Activated CD8-positive, alpha-beta memory T cell treated with anti-CD3 and anti-CD28 coated beads, Interleukin-2, amount 50 U/mL, for 1 hour (primary cell): Measurements from ENCODE around the gene SST.
"Not testable (repeated sequence)": the region's sequence is repeated elsewhere in the genome, so short reads cannot be mapped to it uniquely, and the experiment has no call there.

ENCODE experiments used
- DNase-seq: peaks from one replicate; pipeline ENCODE4 v3.0.0-alpha.2; 2020; ENCODE audit errors: extremely low read depth

Gene SST

GRCh38 chr3:187684444-187684843 lies 14.2 kb upstream of the SST start:
- DNase-seq = no peak

- DNase-seq = not testable (repeated sequence)
Observed at GRCh38 chr3:187681756-187682155, 11.6 kb upstream of the SST start.

- DNase-seq = no peak
Observed at GRCh38 chr3:187679638-187680396, 9.6 kb upstream of the SST start.

DNA sequence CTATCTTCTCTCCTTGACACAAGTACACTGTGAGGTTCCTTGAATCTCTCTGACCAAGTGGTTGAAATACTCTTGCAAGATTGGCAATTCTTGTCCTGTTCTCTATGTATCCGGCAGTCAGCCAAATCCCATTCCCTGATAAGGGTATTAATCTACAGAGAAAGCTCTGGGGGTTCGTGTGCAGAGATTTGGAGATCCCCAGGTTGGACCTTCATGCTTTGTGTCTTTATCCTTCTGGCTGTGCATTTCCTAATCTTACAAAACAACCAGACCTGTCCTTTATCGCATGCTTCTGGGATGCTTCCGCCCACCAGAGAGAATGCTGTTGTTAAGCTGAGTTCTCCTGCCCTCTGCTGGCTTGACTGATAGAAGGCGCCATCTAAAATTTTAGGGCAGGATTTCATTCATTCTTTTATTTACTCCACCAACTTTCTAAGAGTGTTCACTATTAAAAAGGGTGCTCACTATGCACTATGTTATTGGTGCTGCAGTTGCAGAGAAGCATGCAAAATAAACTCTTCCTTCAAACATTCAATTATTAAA lies 8.6 kb upstream of the SST start:
- no peak for DNase-seq

- no peak for DNase-seq
Observed at GRCh38 chr3:187677604-187678003, 7.4 kb upstream of the SST start.

DNA sequence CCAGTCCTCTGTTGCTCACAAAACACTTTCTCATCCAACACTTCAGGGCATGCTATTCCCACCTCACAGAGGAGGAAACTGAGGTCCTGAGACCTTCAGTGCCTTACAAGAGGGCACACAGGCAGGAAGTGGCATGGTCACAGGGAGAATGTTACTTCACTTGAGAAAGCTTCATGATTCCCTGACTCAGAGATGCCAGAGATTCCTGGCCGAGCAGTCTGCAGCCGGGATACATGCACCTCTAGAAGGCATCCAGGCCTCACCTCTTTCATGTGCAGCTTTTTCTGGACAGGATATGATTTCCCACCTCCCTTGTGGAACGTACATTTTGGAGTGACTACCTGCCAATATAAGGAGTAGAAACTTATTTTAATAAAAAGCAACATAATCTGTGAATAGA lies 2.8 kb upstream of the SST start:
- DNase-seq = no peak

DNA sequence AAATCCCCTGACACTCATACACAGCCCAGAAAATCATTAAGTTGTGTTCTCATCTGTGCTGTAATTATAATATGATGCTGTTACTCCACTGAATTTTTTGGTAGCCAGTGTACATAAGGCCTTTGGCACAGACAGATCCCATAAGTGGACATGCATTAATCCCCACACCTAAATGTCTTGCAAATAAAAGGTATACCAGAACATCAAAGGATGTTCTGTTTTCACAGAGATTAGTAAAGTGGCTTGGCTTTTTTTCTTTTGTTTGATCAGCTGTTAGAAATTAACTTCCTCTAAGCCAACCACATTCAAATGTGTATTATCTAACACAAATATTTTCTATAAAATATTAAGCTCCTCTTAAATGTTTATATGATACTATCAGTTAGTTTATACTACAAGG lies 2.7 kb downstream of the SST start:
- no peak for DNase-seq

DNA sequence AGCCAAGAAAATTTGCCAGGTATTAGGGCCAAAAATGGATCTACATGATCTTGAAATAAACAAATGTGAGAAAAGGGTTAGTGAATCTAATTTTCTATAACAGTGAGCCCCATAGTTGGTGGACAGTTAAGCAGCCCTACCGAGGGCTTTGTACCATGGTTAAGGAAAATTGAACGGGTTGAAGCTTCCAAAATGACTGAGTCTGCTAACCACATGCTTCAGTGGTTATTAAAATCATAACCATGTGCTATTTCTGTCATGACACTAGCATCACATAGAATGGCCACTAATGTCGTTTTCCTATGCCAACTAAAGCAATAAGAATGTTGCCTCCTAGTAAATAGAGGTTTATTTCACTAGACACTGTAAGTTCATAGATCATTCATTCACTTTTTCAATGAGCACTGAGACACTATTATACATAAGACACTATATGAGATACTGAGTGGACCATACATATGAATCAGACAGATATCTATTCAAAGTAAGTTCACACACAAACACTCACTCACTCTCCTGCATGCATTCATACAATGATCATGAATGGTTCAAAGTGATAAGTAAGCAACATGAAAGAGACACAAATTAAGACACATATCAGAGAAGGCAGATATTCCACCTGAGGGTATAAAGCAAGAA lies 4.3 kb downstream of the SST start:
- DNase-seq = no peak

DNA sequence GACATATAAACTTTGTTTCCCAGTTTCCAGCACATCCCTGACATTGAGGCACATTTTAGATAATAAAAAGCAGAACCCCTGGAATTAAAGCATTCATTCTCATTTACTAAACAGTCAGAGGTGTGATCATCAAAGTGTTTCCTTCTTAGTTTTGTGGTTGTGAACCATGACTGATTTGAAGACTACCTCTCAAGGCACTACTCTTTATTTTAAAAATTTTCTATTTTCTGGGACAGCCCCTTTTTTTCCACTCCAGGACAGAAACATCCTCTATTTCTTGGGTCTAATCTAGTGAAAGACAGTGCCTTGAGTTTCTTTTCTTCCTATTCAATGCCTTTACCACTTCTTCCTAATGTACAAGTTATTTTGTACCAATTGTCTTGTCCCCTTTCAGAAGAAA lies 5.2 kb downstream of the SST start:
- no peak for DNase-seq

DNA sequence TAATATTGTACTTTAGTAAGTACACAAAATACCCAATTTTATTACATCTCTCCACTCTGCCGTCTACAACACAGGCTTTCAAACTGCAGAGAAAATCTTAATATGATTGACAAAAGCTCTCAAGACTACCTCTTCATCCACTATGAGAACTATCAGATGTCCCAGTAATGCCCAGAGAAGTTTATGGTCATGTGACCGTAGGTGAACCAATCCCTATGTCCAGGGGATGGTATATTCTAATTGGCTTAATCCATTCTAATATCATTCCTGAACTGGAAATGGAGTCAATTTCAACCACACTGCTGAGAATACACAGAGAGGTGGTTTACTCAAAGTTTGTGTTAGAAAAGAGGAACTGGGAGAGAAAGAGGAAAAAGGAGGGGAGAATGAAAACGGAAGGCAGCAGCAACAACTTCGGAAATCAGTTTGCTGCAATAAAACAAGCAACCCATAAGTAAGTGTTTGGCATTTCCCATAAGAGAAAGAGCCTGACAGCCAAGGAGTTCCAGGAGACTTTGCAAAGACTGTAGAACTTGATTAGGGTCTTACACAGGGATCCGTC lies 7.3 kb downstream of the SST start:
- no peak for DNase-seq

- DNase-seq = no peak
Observed at GRCh38 chr3:187661267-187661666, 8.9 kb downstream of the SST start.

GRCh38 chr3:187651282-187651681 lies 18.9 kb downstream of the SST start:
- DNase-seq = no peak

DNA sequence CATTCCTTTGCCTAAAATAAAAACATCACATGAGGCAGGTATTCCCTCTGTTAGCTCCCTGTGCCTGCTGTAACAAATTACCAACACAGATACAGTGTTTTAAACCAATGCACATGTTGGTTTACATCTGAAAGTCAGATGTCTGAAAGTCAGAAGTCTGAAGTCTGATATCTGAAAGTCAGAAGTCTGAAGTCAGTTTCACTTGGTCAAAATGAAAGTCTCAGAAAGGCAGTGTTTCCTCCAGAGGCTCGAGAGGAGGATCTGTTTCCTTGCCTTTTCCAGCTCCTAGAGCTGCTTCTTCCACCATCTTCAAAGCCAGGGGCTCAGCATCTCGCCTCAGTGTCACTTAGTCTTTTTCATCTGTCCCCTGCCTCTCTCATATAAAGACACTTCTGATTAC lies 22.0 kb downstream of the SST start:
- no peak for DNase-seq

DNA sequence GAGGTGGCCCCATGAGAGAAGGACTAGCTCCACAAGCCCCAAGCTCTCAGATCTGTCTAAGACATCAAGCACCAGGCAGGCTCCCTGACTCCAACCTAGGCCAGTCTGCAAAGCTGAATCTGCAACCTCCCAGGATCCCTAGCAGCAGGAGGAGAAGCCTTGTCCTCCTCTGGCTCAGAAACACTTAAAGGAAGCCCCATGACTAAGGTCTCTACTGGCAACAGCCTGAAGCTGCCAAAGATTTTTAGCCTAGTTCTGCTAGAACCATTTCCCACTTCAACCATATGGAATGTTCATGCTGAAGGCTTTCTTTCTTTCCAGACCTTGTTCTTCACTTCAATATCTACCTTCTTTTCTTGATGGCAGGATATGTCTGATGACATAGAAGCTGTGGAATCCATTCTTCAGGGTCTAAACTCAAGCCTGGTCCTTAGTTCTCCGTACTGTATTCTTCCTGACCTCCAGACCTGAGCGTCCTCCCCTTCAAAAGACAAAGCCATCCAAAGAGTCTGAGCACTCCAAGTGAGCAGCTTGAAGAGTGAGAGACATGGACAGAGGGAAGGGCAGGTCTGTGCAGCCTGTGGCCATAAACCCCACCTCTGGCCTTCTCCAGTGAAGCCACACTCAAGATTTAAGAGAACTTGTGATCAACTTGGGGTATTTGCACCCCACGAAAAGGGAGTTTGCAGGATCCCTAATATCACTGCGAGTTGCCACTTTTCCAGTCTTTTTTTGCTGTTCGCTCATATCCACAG lies 23.1 kb downstream of the SST start:
- DNase-seq = no peak

DNA sequence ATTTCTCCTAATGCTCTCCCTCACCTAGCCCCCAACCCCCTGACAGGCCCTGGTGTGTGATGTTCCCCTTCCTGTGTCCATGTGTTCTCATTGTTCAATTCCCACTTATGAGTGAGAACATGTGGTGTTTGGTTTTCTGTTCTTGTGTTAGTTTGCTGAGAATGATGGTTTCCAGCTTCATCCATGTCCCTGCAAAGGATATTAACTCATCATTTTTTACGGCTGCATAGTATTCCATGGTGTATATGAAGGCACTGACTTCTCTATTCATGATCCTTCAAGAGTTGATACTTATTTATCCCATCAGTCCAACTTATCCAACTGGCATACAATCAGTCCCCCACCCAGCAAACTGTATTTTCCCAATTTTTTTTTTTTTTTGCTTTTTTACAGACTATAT lies 24.8 kb downstream of the SST start:
- not testable (repeated sequence) for DNase-seq

DNA sequence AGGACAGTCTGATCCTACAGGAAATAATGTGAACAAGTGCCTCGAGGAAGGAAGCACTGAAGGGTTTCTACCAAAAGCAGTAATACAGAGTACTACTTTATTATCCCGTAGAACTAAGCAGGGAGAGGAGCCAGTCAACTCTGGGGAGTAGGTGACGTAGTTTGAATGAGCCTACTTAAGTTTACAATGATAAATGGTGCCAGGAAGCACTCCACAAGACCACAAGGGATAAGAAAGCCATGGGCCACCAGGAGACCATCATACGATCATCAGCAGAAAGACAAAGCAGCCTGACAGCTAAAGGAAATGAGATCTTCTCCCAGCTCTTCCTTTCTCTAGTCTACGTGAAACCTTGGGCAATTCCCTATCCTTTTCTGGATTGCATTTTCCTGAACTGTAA lies 27.3 kb downstream of the SST start:
- no peak for DNase-seq

DNA sequence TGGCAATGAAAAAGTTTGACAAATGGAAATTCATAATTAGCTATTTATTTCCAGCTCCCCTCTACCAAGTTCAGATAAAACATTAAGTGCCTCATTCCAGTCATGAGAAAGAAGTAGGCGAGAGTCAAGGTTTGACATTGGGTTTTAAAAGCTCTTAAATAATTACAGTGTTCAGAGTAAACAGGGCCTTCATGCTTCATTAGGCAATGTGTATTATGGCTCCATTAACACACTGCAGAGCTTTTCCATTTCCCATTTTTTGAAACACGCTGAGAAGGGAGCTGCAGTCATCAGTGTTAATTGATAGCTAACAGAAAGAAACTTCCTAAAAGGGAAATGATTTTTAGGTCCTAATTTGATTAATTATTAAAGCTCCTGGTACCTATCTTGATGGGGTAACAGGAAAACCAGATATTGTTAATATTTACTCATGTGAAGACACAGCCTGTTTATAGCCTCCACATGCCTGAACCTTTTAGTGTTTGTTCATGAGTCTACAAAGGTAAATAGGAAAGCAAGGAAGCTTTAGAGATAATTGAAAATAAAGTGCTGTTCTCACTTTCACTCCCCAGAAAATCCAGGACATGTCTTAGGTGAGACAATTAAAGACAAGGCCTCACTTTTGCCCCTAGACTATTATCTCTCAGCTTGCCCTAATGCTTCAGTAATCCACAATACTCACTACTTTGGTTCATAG lies 28.7 kb downstream of the SST start:
- no peak for DNase-seq

DNA sequence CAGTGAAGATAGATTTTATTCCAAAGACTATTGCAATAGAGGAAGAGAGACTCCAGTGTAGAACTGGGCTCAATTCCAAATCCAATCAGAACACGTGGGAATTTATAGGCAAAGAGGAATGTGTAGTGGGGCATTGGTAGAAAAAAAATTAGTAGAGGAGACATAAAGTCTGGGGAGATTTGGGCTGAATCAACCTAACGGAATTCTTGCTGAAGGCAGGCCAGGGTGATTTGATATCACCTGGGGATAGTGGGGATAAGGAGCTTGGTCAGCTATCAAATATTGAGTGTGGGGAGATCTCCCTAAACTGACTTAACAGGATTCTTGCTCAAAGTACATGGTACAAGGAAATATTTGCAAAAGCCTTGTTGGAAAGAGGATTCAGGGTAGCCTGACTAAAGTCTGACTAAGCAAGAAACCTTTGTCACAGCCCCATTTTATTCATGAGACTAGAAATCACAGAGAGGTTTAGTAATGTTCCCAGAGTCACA lies 29.6 kb downstream of the SST start:
- no peak for DNase-seq

DNA sequence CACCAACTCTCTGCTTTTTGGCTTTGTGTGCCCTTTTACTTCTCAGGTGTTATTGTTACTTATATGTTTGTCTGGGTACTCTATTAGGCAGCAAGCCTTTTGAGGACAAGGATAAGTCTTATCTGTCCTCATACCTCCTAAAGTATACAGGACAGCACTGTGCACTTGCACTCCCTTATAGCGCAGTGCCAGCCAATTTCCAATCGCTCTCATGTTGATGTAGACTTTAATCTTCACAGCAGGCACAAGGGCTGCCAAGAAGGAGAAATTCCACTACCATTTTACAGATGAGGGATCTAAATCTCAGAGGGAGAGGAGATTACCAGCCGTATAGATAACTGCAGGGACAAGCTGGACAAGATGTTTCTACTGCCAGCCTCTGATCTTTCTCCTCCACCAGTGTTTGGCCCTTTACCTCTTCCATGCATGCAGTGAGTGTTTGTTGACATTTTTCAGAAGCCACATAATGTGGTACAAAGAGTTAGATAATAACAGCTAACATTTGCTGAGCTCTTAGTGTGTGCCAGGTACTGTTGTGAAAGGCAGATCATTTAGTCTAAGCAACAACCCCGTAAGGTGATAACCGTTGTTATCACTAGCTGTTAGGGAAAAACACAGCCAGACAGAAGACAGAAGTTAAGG lies 30.1 kb downstream of the SST start:
- no peak for DNase-seq

DNA sequence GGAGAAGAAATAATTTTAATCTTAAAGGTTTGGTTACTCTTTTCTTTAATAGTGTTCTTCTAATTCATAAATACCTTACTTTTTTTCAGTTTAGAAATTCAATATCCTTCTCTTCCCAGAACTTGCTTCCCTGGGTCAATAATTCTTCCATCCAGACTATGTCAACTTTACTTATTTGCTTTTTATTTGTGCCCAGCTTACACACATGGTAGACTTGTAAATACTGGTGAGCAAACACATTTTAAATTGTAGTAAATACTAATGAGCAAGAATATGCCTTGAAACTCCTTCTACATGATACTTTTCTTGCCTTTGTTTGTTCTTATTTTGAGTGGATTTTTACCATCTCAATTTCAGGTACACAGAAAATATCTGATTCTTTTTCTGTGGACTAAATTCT lies 33.7 kb downstream of the SST start:
- no peak for DNase-seq

GRCh38 chr3:187630404-187630803 lies 39.8 kb downstream of the SST start:
- no peak for DNase-seq
